Suprapubic skin (tissue), 4 donors: Measurements from ENCODE around the gene RNF114. TPM values are rescaled to one million over a fixed set of nuclear protein-coding genes. Genes with fewer than 3 reads are reported as not detected.

Experiments used
- DNase-seq, 2 donors: peaks; one replicate each; pipeline ENCODE4 v3.0.0-alpha.2; 2019; ENCODE audit warnings: low spot score in 2 of 2
- H3K27ac ChIP-seq: fragments of 200-600 bp; sonication (generic); one replicate; pipeline ENCODE4 v1.5.1; 2019
- H3K27me3 ChIP-seq: fragments of 200-600 bp; sonication (generic); one replicate; pipeline ENCODE4 v1.5.1; 2019
- H3K36me3 ChIP-seq: fragments of 200-600 bp; sonication (generic); one replicate; pipeline ENCODE4 v1.5.1; 2019
- H3K4me1 ChIP-seq: fragments of 200-600 bp; sonication (generic); one replicate; pipeline ENCODE4 v1.5.1; 2019
- H3K4me3 ChIP-seq: fragments of 200-600 bp; sonication (generic); one replicate; pipeline ENCODE4 v1.5.1; 2019; ENCODE audit warnings: mild to moderate bottlenecking
- H3K9me3 ChIP-seq: fragments of 200-600 bp; sonication (generic); one replicate; pipeline ENCODE4 v1.5.1; 2019
- EP300 ChIP-seq: sonication (generic); formaldehyde crosslinking; IDR thresholded peaks from one replicate; pipeline ENCODE4 v1.6.1; 2017; ENCODE audit warnings: antibody characterized with exemption
- POLR2A ChIP-seq, 2 donors: fragments of 450-650 bp; IDR thresholded peaks; one replicate each; pipeline ENCODE4 v1.6.1; 2017; ENCODE audit warnings: antibody characterized with exemption in 2 of 2, mild to moderate bottlenecking in 2 of 2, moderate library complexity in 2 of 2
- POLR2AphosphoS5 ChIP-seq, 3 donors: sonication (generic); formaldehyde crosslinking; IDR thresholded peaks; one replicate each; pipeline ENCODE4 v1.6.1; 2017; ENCODE audit warnings: antibody characterized with exemption in 3 of 3
- WGBS: methylation state at CpG from one replicate; pipeline ENCODE4 v1.1.5; 2018; 5-methylcytosine and 5-hydroxymethylcytosine counted together
- total RNA-seq, 4 donors: library from RNA; depleted of rRNA; stranded (reverse); fragments of >200 nt; gene quantifications; one replicate each; pipeline ENCODE4 v1.1.0, GENCODE V29; 2016
- TF ChIP-seq, protein P1 (sequence below), 2 donors: fragments of 200-600 bp in 1 of 2; fragments of 450-650 bp in 1 of 2; sonication (generic) in 1 of 2; IDR thresholded peaks; one replicate each; pipeline ENCODE4 v1.5.1; 2016 to 2019; ENCODE audit warnings: antibody characterized with exemption in 2 of 2, mild to moderate bottlenecking in 1 of 2, moderate library complexity in 1 of 2

Gene RNF114
- total RNA-seq, 4 donors from 2014 or later, result 134 to 150 (median 138) TPM

DNA sequence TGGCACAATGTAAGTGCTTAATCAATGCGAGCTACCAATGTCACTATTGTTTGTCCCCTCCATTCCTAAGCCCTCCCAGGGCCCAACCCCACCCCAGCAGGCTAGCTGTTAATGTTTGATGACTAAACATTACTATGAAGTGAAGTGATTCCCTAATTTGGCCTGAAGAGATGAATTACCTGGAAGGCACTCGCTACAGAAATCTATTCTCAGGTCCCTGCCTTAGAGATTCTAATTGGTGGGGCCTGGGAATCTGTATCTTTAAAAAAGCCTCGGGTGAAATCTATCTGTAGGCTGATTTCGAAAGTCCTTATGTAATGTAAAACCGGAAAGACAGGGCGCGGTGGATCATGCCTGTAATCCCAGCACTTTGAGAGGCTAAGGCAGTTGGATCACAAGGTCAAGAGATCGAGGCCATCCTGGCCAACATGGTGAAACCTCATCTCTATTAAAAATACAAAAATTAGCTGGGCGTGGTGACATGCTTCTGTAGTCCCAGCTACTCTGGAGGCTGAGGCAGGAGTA is 29.6 kb downstream of the RNF114 start:
- Histone ChIP-seq H3K9me3 (no peaks in the 10 kb centered on the region), H3K4me1 (no peaks in the 10 kb centered on the region), H3K4me3 (no peak overlapping the region), H3K27me3 (no peaks in the 10 kb centered on the region), H3K36me3 (no peaks in the 10 kb centered on the region), H3K27ac (no peak overlapping the region)
- DNase-seq, result no peak
- TF ChIP-seq, protein P1, sequence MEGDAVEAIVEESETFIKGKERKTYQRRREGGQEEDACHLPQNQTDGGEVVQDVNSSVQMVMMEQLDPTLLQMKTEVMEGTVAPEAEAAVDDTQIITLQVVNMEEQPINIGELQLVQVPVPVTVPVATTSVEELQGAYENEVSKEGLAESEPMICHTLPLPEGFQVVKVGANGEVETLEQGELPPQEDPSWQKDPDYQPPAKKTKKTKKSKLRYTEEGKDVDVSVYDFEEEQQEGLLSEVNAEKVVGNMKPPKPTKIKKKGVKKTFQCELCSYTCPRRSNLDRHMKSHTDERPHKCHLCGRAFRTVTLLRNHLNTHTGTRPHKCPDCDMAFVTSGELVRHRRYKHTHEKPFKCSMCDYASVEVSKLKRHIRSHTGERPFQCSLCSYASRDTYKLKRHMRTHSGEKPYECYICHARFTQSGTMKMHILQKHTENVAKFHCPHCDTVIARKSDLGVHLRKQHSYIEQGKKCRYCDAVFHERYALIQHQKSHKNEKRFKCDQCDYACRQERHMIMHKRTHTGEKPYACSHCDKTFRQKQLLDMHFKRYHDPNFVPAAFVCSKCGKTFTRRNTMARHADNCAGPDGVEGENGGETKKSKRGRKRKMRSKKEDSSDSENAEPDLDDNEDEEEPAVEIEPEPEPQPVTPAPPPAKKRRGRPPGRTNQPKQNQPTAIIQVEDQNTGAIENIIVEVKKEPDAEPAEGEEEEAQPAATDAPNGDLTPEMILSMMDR (IDR thresholded peaks at IDR 0.05), result no peak
- no peak for TF ChIP-seq POLR2A (IDR thresholded peaks at IDR 0.05)
- no peak for TF ChIP-seq POLR2AphosphoS5 (IDR thresholded peaks at IDR 0.05)
- no peak for TF ChIP-seq EP300
- WGBS, result 72% methylated on average over 9 of the region's 9 CpGs

DNA sequence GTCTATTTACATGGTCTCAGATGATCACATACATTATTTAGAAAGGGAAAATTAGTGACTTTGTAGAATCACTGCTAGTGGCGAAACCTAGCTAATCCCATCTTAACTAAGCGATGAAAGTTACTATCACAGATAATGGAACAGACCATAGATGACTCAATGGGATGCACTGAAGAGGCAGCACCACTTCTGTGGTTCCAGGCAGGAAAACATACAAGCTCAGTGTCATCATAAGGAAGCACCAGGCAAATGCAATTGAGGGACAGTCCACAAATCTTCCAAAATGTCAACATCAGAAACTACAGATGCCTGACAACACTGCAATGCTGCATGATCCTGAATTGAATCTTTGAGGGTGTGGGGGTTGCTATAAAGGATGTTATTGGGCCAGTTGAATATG is 30.7 kb downstream of the RNF114 start:
- no peak overlapping the region for H3K27ac ChIP-seq
- 90% methylated on average over 2 of the region's 2 CpGs for WGBS

DNA sequence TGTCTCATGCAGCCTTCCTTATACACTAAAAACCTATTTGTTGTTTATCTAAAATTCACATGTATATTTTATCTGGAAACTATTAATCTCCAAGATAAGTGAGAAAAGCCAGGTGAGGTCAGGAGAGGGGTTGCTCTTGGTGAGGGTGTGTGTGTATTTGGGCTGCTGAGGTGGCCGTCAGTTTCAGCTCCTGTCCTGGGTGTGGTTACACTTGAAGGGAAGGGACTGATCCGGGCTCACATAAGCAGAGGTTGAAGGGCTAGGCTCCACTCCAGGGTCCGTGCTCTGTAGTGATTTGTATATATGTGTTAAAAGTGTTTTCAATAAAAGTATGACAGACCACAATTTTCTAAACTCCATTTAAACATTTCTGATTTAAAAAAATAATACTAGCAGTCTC is 33.0 kb downstream of the RNF114 start:
- 37% methylated on average over 3 of the region's 3 CpGs for WGBS
- Histone ChIP-seq H3K27ac (no peak overlapping the region), H3K9me3 (no peaks in the 10 kb centered on the region), H3K4me1 (no peaks in the 10 kb centered on the region), H3K4me3 (no peak overlapping the region), H3K27me3 (no peaks in the 10 kb centered on the region), H3K36me3 (no peaks in the 10 kb centered on the region)
- no peak for DNase-seq
- no peak for TF ChIP-seq POLR2AphosphoS5 (IDR thresholded peaks at IDR 0.05)
- TF ChIP-seq, protein P1 (IDR thresholded peaks at IDR 0.05), result no peak
- TF ChIP-seq POLR2A (IDR thresholded peaks at IDR 0.05), result no peak
- no peak for TF ChIP-seq EP300

More for the DNA sequence above, 30.7 kb downstream of the RNF114 start:
- no peak overlapping the region for H3K4me3 ChIP-seq
- H3K27me3 ChIP-seq, result no peaks in the 10 kb centered on the region
- H3K36me3 ChIP-seq, result no peaks in the 10 kb centered on the region
- H3K9me3 ChIP-seq, result no peaks in the 10 kb centered on the region
- DNase-seq, result no peak
- TF ChIP-seq POLR2AphosphoS5 (IDR thresholded peaks at IDR 0.05), result no peak
- TF ChIP-seq POLR2A (IDR thresholded peaks at IDR 0.05), result no peak
- no peak for TF ChIP-seq EP300
- TF ChIP-seq, protein P1 (IDR thresholded peaks at IDR 0.05), result no peak
- H3K4me1 ChIP-seq, result no peaks in the 10 kb centered on the region

DNA sequence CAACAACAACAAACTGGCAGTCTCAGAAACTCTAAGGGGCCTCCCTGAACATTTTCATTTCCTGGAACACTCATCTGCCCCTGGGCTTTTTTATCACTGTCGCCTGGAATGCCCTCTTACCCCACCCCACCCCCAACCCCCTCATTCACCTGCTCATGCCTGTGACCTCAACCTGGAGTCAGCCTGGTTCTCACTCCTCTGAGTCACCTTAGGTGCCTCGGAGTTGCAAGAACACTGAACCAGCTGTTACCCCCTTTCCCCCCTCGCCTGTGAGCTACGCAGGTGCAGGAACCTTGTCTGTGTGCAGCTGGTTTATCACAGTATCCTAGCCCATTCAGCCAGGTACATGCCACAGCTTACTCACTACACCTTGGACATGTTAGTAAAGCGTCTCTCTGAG is 33.7 kb downstream of the RNF114 start:
- no peak for TF ChIP-seq POLR2AphosphoS5 (IDR thresholded peaks at IDR 0.05)
- no peak for TF ChIP-seq POLR2A (IDR thresholded peaks at IDR 0.05)
- no peak for TF ChIP-seq EP300
- TF ChIP-seq, protein P1 (IDR thresholded peaks at IDR 0.05), result no peak
- Histone ChIP-seq H3K4me1 (no peaks in the 10 kb centered on the region), H3K27me3 (no peaks in the 10 kb centered on the region), H3K36me3 (no peaks in the 10 kb centered on the region), H3K9me3 (no peaks in the 10 kb centered on the region), H3K4me3 (no peak overlapping the region), H3K27ac (no peak overlapping the region)
- DNase-seq, result no peak
- 56% methylated on average over 5 of the region's 5 CpGs for WGBS

DNA sequence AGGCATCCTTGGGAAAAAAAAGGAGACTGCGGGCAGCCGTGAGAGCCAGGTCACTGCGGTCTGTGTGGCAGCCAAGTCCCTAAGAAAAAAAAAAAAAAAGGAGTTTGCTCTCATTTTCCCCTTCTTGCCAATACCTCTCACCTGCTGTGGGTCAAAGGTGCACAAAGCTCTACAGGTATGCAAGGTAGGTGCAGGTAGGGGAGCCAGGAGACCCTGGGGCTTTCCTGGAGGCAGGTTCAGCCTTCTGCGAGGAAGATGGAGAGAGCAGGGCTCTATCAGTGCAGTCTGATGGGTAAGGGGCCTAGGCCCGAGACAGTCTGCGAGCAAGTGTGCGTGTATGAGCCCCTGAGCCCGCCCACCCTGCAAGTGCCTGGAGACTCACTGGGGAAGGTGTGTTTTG is 34.3 kb downstream of the RNF114 start:
- H3K4me3 ChIP-seq, result no peak overlapping the region
- no peaks in the 10 kb centered on the region for H3K27me3 ChIP-seq
- no peak for TF ChIP-seq POLR2AphosphoS5 (IDR thresholded peaks at IDR 0.05)
- no peaks in the 10 kb centered on the region for H3K36me3 ChIP-seq
- no peak for DNase-seq
- H3K27ac ChIP-seq, result no peak overlapping the region
- 87% methylated on average over 8 of the region's 8 CpGs for WGBS
- no peaks in the 10 kb centered on the region for H3K4me1 ChIP-seq
- H3K9me3 ChIP-seq, result no peaks in the 10 kb centered on the region

DNA sequence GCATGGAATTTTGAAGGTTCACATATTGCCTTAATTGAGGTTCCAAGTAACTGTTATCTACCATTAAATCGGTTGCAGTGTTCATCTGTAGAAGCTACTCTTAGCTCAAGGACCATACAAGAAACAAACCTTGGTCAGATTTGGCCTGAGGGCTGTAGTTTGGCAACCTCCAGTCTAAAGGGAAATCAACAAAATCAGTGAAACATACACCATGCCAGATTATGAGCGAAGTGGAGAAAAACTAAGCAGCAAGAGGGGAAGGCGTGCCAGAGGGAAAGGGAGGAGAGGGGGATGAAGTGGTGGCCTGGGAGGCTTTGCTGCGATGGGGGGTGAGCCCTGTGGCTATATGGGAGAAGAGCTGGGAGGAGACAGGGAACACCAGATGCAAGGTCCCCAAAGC is 37.8 kb downstream of the RNF114 start:
- DNase-seq, result no peak
- Histone ChIP-seq H3K27me3 (no peaks in the 10 kb centered on the region), H3K4me3 (no peak overlapping the region), H3K4me1 (peaks cover 2% of the 10 kb centered on the region), H3K9me3 (no peaks in the 10 kb centered on the region), H3K27ac (no peak overlapping the region), H3K36me3 (no peaks in the 10 kb centered on the region)
- 56% methylated on average over 4 of the region's 4 CpGs for WGBS
- TF ChIP-seq POLR2A (IDR thresholded peaks at IDR 0.05), result no peak
- TF ChIP-seq POLR2AphosphoS5 (IDR thresholded peaks at IDR 0.05), result no peak
- TF ChIP-seq, protein P1 (IDR thresholded peaks at IDR 0.05), result no peak
- no peak for TF ChIP-seq EP300
